ENCODE data around the gene GLT1D1. TPM values are rescaled to one million over a fixed set of nuclear protein-coding genes. Genes with fewer than 3 reads are reported as not detected.

The GLT1D1 gene
- total and polyA plus RNA-seq, 7 donors, result 0.23 to 0.95 (median 0.49) TPM

DNA sequence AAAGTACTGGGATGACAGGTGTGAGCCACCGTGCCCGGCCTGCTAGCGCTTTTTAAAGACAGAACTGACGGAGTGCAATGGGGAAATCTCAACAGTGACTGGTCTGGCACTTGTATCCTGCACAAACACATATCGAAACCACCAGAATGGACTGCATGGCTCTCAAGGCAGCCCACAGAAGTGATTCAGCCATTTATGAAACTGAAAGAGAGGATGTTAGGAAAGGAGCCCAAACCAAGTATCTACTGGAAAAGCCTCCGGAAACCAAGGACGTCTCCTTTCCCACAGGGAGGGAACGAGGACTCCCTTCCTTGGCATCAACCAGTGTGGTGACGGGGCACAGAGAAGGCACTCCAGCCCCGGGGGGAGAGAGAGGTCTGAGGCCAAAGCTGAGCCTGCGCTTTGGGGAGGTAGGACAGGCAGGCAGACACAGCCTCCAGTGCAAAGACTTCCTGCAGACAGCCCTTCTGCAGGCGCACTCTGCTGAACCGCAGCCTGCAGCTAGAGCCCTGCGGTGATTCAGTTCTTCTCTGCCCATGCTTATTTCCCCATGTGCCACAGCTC, 46.0 kb upstream of the GLT1D1 start:
- Histone ChIP-seq H3K36me3 (peaks cover 11 to 42% (median 23%) of the 10 kb centered on the region in 4 donors), H3K4me3 (no peak overlapping the region), H3K9me3 (no peaks in the 10 kb centered on the region), H3K27me3 (no peaks in the 10 kb centered on the region), H3K27ac (no peak overlapping the region), H3K4me1 (peaks cover 0 to 28% (median 15%) of the 10 kb centered on the region in 4 donors)
- intact Hi-C loops (cut with DNase I), result no loop called here
- TF ChIP-seq, protein P1, sequence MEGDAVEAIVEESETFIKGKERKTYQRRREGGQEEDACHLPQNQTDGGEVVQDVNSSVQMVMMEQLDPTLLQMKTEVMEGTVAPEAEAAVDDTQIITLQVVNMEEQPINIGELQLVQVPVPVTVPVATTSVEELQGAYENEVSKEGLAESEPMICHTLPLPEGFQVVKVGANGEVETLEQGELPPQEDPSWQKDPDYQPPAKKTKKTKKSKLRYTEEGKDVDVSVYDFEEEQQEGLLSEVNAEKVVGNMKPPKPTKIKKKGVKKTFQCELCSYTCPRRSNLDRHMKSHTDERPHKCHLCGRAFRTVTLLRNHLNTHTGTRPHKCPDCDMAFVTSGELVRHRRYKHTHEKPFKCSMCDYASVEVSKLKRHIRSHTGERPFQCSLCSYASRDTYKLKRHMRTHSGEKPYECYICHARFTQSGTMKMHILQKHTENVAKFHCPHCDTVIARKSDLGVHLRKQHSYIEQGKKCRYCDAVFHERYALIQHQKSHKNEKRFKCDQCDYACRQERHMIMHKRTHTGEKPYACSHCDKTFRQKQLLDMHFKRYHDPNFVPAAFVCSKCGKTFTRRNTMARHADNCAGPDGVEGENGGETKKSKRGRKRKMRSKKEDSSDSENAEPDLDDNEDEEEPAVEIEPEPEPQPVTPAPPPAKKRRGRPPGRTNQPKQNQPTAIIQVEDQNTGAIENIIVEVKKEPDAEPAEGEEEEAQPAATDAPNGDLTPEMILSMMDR (IDR thresholded peaks at IDR 0.05), result no peak
- no peak for TF ChIP-seq POLR2AphosphoS5 (IDR thresholded peaks at IDR 0.05)
- TF ChIP-seq POLR2A (IDR thresholded peaks at IDR 0.05), result no peak
- no peak for TF ChIP-seq EP300 (IDR thresholded peaks at IDR 0.05)
- DNase-seq, result peak; percentile 48
- WGBS, 2 donors, result 89 to 92% methylated on average over 14 of the region's 14 CpGs

DNA sequence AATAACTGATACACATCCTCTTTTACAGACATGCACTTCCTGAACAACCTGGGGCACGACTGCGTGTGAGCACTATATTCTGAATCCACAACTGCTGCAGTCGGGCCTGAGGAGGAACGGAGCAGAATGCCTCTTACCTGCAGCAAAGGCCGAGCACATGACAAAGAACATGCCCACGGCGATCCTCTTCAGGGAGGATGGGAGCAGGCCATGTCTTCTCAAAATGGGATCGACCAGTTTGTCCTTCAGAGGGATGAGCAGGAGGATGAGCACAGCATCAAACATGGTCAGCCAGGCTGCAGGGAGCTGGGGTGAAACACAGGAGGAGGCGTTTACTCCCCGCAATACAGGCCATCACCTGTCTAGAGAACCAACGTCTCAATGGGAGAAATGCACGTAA, 44.6 kb upstream of the GLT1D1 start:
- no peak for TF ChIP-seq EP300 (IDR thresholded peaks at IDR 0.05)
- no peak for TF ChIP-seq POLR2AphosphoS5 (IDR thresholded peaks at IDR 0.05)
- TF ChIP-seq, protein P1 (IDR thresholded peaks at IDR 0.05), result no peak
- no peak for TF ChIP-seq POLR2A (IDR thresholded peaks at IDR 0.05)
- H3K27me3 ChIP-seq, result no peaks in the 10 kb centered on the region
- whole genome bisulfite sequencing, 2 donors, result 87 to 91% methylated on average over 12 of the region's 12 CpGs
- no peaks in the 10 kb centered on the region for H3K9me3 ChIP-seq
- intact Hi-C loops (cut with DNase I), result no loop called here
- H3K4me3 ChIP-seq, result no peak overlapping the region
- H3K36me3 ChIP-seq, result peaks cover 11 to 38% (median 23%) of the 10 kb centered on the region in 4 donors
- H3K27ac ChIP-seq, result no peak overlapping the region
- H3K4me1 ChIP-seq, result peaks cover 0 to 39% (median 15%) of the 10 kb centered on the region in 4 donors
- peak; percentile 40 for DNase-seq

DNA sequence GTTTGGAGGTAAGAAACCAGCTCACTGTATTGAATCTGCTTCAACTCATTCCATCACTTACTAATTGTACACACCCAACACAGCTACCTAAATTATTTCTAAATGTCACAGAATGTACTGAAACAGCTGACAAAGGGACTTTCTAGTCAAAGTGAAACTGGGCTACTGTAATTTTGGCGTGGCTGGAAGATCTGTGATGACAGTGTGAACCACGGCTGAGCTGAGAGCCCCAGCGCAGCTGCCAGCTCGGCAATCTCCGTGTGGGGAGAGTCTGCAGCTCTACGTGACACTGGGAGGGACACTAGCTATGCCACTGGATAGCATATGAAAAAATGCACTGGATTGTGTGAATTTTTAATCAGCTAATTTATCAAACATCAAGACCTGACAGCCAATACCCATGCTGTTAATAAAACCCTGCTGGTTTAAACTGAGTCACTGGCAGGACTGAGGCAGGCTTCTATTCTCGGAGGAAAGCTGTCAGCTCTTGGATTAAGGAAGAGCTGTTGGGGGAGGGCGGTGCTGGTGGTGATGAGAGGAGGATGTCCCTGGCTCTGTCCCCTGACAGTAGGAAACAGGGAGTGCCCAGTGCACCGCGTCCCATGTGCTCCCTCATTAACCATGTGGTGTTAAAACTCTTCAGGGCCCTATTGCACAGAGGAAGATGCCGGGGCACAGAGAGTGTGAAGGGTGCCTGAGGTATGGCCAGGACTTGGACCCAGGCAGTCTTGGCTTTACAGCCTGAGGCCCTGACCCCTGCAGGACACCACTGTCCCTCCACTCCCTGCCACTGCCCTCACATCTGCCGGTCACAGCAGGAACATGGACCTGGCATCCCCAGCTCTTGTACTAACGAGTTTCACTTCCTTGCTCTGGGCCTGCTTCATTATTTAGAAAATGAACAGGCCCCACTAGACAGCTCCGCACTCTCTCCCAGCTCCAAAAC, 42.8 kb upstream of the GLT1D1 start:
- Histone ChIP-seq H3K27me3 (no peaks in the 10 kb centered on the region), H3K9me3 (no peaks in the 10 kb centered on the region), H3K27ac (peak overlapping the region; percentile 33 to 79 (median 56)), H3K36me3 (peaks cover 11 to 24% (median 17%) of the 10 kb centered on the region in 4 donors), H3K4me1 (peaks cover 0 to 51% (median 15%) of the 10 kb centered on the region in 4 donors), H3K4me3 (peak overlapping the region in 1 of 4 donors; percentile 18)
- TF ChIP-seq, protein P1 (IDR thresholded peaks at IDR 0.05), result no peak
- intact Hi-C loops (cut with DNase I), result no loop called here
- DNase-seq, result peak; percentile 78
- 69 to 76% methylated on average over 14 of the region's 14 CpGs for WGBS, 2 donors

DNA sequence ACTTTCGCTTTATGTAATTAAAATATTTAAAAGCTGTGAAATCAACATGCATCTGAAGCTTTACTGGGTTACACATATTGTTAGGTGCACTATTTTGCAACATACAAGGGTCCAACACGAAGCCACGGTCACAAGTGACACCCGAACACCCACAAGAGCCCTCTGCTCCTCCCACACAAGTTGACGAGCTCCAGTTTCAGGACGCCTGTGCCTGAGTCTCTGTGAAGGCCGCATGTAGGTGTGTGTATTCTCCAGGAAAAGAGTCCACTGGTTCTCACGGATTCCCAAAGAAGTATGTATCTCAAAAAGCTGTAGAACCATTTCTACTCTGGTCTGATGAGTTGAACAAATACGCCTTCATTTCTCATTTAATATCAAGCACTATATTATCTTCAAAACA, 41.5 kb upstream of the GLT1D1 start:
- H3K27ac ChIP-seq, result peak overlapping the region in 2 of 4 donors; percentile 53 to 79
- 82 to 91% methylated on average over 9 of the region's 9 CpGs for WGBS, 2 donors
- TF ChIP-seq, protein P1 (IDR thresholded peaks at IDR 0.05), result no peak
- no peak for TF ChIP-seq POLR2A (IDR thresholded peaks at IDR 0.05)
- peak; percentile 20 for DNase-seq
- intact Hi-C loops (cut with DNase I), result no loop called here
- H3K36me3 ChIP-seq, result peaks cover 11 to 24% (median 17%) of the 10 kb centered on the region in 4 donors
- H3K9me3 ChIP-seq, result no peaks in the 10 kb centered on the region
- no peak overlapping the region for H3K4me3 ChIP-seq
- H3K27me3 ChIP-seq, result no peaks in the 10 kb centered on the region
- peaks cover 0 to 62% (median 20%) of the 10 kb centered on the region in 4 donors for H3K4me1 ChIP-seq
